IMR-90 (cell line): ENCODE data around the gene KLF13. TPM values are rescaled to one million over a fixed set of nuclear protein-coding genes. Genes with fewer than 3 reads are reported as not detected.
A peak's percentile ranks its signal among the peaks of the same experiment; 100 is the strongest.

Source experiments
- ATAC-seq: fragments of 200-7000 bp; cut with Tn5 transposase; 2 replicates; pipeline ENCODE4 v1.9.1; 2020; ENCODE audit warnings: low read depth, mild to moderate bottlenecking, moderate library complexity
- BruUV-seq: library from RNA; stranded (reverse); fragments of 400-500 nt; replicated peaks from 2 replicates; lab custom pipeline; 2021; lab: Mats Ljungman, UMichigan
- CTCF ChIA-PET: fragments of 300-600 bp; formaldehyde crosslinking; extraction: SDS; loops from one replicate; lab custom pipeline; 2021; ENCODE audit warnings: antibody characterized with exemption; lab: Yijun Ruan, JAX
- POLR2A ChIA-PET: fragments of 300-600 bp; sonication (Branson Sonifier 250); formaldehyde crosslinking; loops from one replicate; lab custom pipeline; 2022; ENCODE audit warnings: antibody characterized with exemption; ENCODE audit not compliant: unreplicated experiment; lab: Charles Lee
- DNase-seq: peaks from one replicate; pipeline ENCODE4 v3.0.0; 2013
- H2AFZ ChIP-seq: replicated peaks from 2 replicates; pipeline ENCODE3; 2013; ENCODE audit warnings: low read length, mild to moderate bottlenecking; ENCODE audit not compliant: poor library complexity
- H2AK5ac ChIP-seq: 2 replicates; pipeline ENCODE4 v1.6.1; 2013; ENCODE audit warnings: low read depth, low read length, inconsistent platforms
- H2AK9ac ChIP-seq: replicated peaks from 2 replicates; pipeline ENCODE3; 2013; ENCODE audit warnings: mild to moderate bottlenecking, low read depth, low read length, moderate library complexity; ENCODE audit not compliant: poor library complexity
- H2BK120ac ChIP-seq: 2 replicates; pipeline ENCODE4 v1.6.1; 2013; ENCODE audit warnings: low read depth, low read length, inconsistent platforms
- H2BK15ac ChIP-seq: 3 replicates; pipeline ENCODE4 v1.6.1; 2013; ENCODE audit warnings: low read depth, low read length, inconsistent platforms
- H2BK20ac ChIP-seq: 2 replicates; pipeline ENCODE4 v1.6.1; 2013; ENCODE audit warnings: low read depth, mild to moderate bottlenecking, inconsistent platforms, low read length, moderate library complexity
- H2BK5ac ChIP-seq: 2 replicates; pipeline ENCODE4 v1.6.1; 2013; ENCODE audit warnings: mild to moderate bottlenecking, low read depth, low read length, inconsistent platforms; ENCODE audit not compliant: poor library complexity, severe bottlenecking
- H3K14ac ChIP-seq: replicated peaks from 2 replicates; pipeline ENCODE4 v1.6.1; 2013; ENCODE audit warnings: low read depth, low read length, inconsistent platforms
- H3K18ac ChIP-seq: 2 replicates; pipeline ENCODE4 v1.6.1; 2013; ENCODE audit warnings: low read depth, low read length, control low read depth
- H3K23ac ChIP-seq: 2 replicates; pipeline ENCODE4 v1.6.1; 2013; ENCODE audit warnings: low read depth, low read length, inconsistent platforms
- H3K27ac ChIP-seq: 2 replicates; pipeline ENCODE4 v1.5.1; 2013; ENCODE audit warnings: mild to moderate bottlenecking, control low read depth, low read length; ENCODE audit not compliant: insufficient read depth
- H3K27me3 ChIP-seq: 2 replicates; pipeline ENCODE4 v1.6.1; 2013; ENCODE audit warnings: low read length; ENCODE audit not compliant: control insufficient read depth, insufficient read depth
- H3K36me3 ChIP-seq: 2 replicates; pipeline ENCODE4 v1.6.1; 2013; ENCODE audit warnings: low read length, mixed read lengths; ENCODE audit not compliant: control insufficient read depth, insufficient read depth
- H3K4ac ChIP-seq: 2 replicates; pipeline ENCODE4 v1.6.1; 2013; ENCODE audit warnings: low read depth, low read length, inconsistent platforms
- H3K4me1 ChIP-seq: 2 replicates; pipeline ENCODE4 v1.6.1; 2013; ENCODE audit warnings: low read length, mixed read lengths; ENCODE audit not compliant: control insufficient read depth, insufficient read depth
- H3K4me2 ChIP-seq: 2 replicates; pipeline ENCODE4 v1.6.1; 2013; ENCODE audit warnings: low read depth, mild to moderate bottlenecking, control low read depth, low read length, moderate library complexity
- H3K4me3 ChIP-seq: 2 replicates; pipeline ENCODE4 v1.5.1; 2013; ENCODE audit warnings: low read depth, mild to moderate bottlenecking, control low read depth, low read length, moderate library complexity; ENCODE audit not compliant: insufficient read depth
- H3K56ac ChIP-seq: 2 replicates; pipeline ENCODE4 v1.6.1; 2013; ENCODE audit warnings: low read length, inconsistent platforms; ENCODE audit not compliant: insufficient read depth; ENCODE audit errors: extremely low read depth
- H3K79me1 ChIP-seq, 2 experiments: 2 replicates each; pipeline ENCODE4 v1.6.1; 2013; ENCODE audit warnings: low read length in 2 of 2, inconsistent platforms in 1 of 2, low read depth in 1 of 2
- H3K9ac ChIP-seq: 2 replicates; pipeline ENCODE4 v1.6.1; 2013; ENCODE audit warnings: low read depth, low read length, control low read depth
- H3K9me1 ChIP-seq: 2 replicates; pipeline ENCODE4 v1.6.1; 2013; ENCODE audit warnings: low read length, inconsistent platforms; ENCODE audit not compliant: insufficient read depth
- H3K9me3 ChIP-seq: 2 replicates; pipeline ENCODE4 v1.6.1; 2013; ENCODE audit warnings: low read length; ENCODE audit not compliant: control insufficient read depth, insufficient read depth
- H4K20me1 ChIP-seq: 2 replicates; pipeline ENCODE4 v1.6.1; 2013; ENCODE audit warnings: low read length, inconsistent platforms; ENCODE audit not compliant: insufficient read depth
- H4K5ac ChIP-seq: 2 replicates; pipeline ENCODE4 v1.6.1; 2013; ENCODE audit warnings: mild to moderate bottlenecking, low read depth, low read length, control low read depth
- H4K8ac ChIP-seq, 2 experiments: 2 replicates each; pipeline ENCODE4 v1.6.1; 2013; ENCODE audit warnings: low read depth in 2 of 2, low read length in 2 of 2, control low read depth in 1 of 2, inconsistent platforms in 1 of 2
- H4K91ac ChIP-seq: 2 replicates; pipeline ENCODE4 v1.6.1; 2013; ENCODE audit warnings: low read depth, low read length, inconsistent platforms; ENCODE audit not compliant: insufficient read depth
- BHLHE40 ChIP-seq: fragments of 150-350 bp; IDR thresholded peaks from 2 replicates; pipeline ENCODE4 v1.6.1; 2016; ENCODE audit warnings: mild to moderate bottlenecking, low read depth, low read length
- WGBS, 2 experiments: methylation state at CpG; one replicate each; pipeline versions ENCODE4 v1.1.5 to v1.1.7; 2013; ENCODE audit warnings: missing lambda C conversion rate in 2 of 2; ENCODE audit not compliant: insufficient read length in 1 of 2; ENCODE audit errors: extremely low coverage in 2 of 2; 5-methylcytosine and 5-hydroxymethylcytosine counted together
- dilution Hi-C: fragments of 300-500 bp; cut with HindIII; formaldehyde crosslinking; loops from one replicate; pipeline ENCODE4 v1.14.3; 2018; ENCODE audit warnings: low sequenced_read_pairs; ENCODE audit not compliant: unreplicated experiment
- in situ Hi-C: fragments of 300-500 bp; cut with MboI; formaldehyde crosslinking; loops from 3 replicates; pipeline ENCODE4 v1.14.3; 2019; ENCODE audit warnings: low sequenced_read_pairs, inconsistent platforms, mixed read lengths
- intact Hi-C: fragments of 100-400 bp; cut with micrococcal nuclease; formaldehyde crosslinking; loops from 2 replicates; pipeline ENCODE4 v1.10.0; 2022
- polyA plus RNA-seq, 3 experiments: library from polyadenylated mRNA; depleted of rRNA; stranded (reverse); fragments of >200 nt; gene quantifications; 2 replicates each; pipeline ENCODE4 v1.2.3, GENCODE V29; 2012; ENCODE audit warnings: low replicate concordance in 1 of 3
- total RNA-seq: library from RNA; depleted of rRNA; stranded (reverse); fragments of >200 nt; gene quantifications from 2 replicates; pipeline ENCODE4 v1.2.3, GENCODE V29; 2012
- TF ChIP-seq, protein P1 (sequence below): fragments of 150-350 bp; IDR thresholded peaks from 2 replicates; pipeline ENCODE4 v1.6.1; 2016; ENCODE audit warnings: low read depth, mild to moderate bottlenecking, low read length, moderate library complexity, borderline replicate concordance

KLF13 gene
- total and polyA plus RNA-seq, 2 of the 4 experiments (the other 2 are of a cell fraction) = 9.5 to 10.6 TPM

DNA sequence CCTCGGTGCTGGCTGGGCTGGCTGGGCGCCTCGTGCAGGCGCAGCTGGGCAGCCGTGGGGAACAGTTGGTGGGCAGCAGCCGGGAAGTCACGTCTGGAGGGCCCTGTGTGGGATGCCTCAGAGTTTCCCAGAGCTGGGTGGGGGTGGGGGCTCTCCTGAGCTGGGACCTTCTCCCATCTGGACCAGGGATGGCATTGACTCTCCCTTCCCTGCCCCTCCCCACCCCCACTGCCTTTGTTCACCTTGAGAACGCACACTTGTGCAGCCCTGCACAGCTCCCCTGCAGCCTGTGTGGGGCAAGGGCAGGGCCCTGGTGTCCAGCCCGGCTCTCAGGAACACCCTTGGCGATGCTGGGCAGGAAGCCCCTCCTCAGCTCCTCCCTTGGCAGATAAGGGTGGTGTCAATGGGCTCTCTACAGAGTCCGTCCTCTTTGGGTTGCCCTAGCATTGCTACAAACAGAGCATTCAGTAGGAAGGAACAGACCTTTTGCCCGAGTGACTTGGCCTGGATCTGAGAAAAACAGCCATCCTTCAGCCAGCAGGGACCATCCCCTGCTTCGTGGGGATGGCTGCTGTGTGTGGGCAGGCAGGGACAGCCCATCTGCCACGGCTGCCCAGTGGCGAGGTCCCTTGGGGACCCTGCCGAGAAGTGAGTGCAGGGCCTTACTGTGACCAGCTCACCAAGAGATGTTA is 25.5 kb upstream of the KLF13 start:
- no peak for ATAC-seq
- H3K14ac ChIP-seq = no peak overlapping the region
- no peak overlapping the region for H4K91ac ChIP-seq
- H3K56ac ChIP-seq = no peak overlapping the region
- DNase-seq = no peak
- dilution Hi-C loops = no loop called here
- H3K36me3 ChIP-seq = no peaks in the 10 kb centered on the region
- no peak overlapping the region for H3K4me2 ChIP-seq
- ChIA-PET CTCF (no interaction called here), POLR2A (no interaction called here)
- H2BK120ac ChIP-seq = no peak overlapping the region
- H2AK9ac ChIP-seq = no peak overlapping the region
- H3K79me1 ChIP-seq = no peaks in the 10 kb centered on the region
- no peaks in the 10 kb centered on the region for H3K9me3 ChIP-seq
- no peaks in the 10 kb centered on the region; the same call in 1 of the 2 replicates for H3K4me1 ChIP-seq
- H3K27me3 ChIP-seq = peaks cover 22% of the 10 kb centered on the region
- WGBS, 2 experiments = 71% methylated on average over 9 of the region's 16 CpGs; no CpG with 5 or more reads in 1 of the 2 experiments
- H3K18ac ChIP-seq = no peak overlapping the region
- H4K8ac ChIP-seq = no peak overlapping the region
- no peak overlapping the region for H3K23ac ChIP-seq
- H3K4me3 ChIP-seq = no peak overlapping the region
- no peak overlapping the region for H2BK15ac ChIP-seq
- H4K20me1 ChIP-seq = no peaks in the 10 kb centered on the region
- no peaks in the 10 kb centered on the region for H3K9me1 ChIP-seq
- H3K27ac ChIP-seq = no peak overlapping the region
- no peak overlapping the region for H3K4ac ChIP-seq
- TF ChIP-seq BHLHE40 = no peak
- TF ChIP-seq, protein P1, sequence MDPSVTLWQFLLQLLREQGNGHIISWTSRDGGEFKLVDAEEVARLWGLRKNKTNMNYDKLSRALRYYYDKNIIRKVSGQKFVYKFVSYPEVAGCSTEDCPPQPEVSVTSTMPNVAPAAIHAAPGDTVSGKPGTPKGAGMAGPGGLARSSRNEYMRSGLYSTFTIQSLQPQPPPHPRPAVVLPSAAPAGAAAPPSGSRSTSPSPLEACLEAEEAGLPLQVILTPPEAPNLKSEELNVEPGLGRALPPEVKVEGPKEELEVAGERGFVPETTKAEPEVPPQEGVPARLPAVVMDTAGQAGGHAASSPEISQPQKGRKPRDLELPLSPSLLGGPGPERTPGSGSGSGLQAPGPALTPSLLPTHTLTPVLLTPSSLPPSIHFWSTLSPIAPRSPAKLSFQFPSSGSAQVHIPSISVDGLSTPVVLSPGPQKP = no peak
- in situ Hi-C loops = no loop called here
- peak overlapping the region; percentile 43 for H2AFZ ChIP-seq
- no peak overlapping the region for H2BK20ac ChIP-seq
- no peak overlapping the region for H2BK5ac ChIP-seq
- no TSS peak for BruUV-seq
- H4K5ac ChIP-seq = no peak overlapping the region
- intact Hi-C loops = no loop called here
- H2AK5ac ChIP-seq = no peak overlapping the region
- no peak overlapping the region for H3K9ac ChIP-seq
